NCI-H2081 (cell line): ENCODE measurements around the gene INPP4B.
A peak's percentile ranks its signal among the peaks of the same experiment; 100 is the strongest.

ENCODE experiments used
- DNase-seq, 2 experiments: peaks; one replicate each; lab custom pipeline; 2025; lab: John Stamatoyannopoulos, UW

The INPP4B gene

DNA sequence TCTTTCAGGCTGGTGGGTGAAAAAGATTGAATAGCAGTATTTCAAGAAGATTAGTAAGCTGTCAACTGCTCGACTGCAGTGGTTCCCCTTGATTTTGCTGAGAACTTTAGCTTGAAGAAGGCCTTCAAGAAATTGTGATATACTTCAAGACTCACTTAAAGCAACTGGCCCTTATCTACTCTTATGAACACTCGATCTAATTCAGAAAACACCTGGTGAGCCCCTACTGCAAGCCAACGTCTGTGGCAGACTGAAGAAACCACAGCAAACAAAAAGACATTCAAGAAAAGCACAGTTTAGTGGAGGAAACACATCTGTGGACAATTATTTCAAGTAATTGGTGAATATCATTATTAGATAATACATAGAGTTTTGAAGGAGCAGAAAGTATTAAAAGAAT, 119.0 kb downstream of the INPP4B start:
- no peak for DNase-seq

GRCh38 chr4:142725886-142726285, 120.2 kb downstream of the INPP4B start:
- DNase-seq, result no peak

GRCh38 chr4:142721187-142721586, 124.9 kb downstream of the INPP4B start:
- DNase-seq, result no peak

GRCh38 chr4:142719854-142720541, 126.1 kb downstream of the INPP4B start:
- peak; percentile 11 to 27 for DNase-seq

DNA sequence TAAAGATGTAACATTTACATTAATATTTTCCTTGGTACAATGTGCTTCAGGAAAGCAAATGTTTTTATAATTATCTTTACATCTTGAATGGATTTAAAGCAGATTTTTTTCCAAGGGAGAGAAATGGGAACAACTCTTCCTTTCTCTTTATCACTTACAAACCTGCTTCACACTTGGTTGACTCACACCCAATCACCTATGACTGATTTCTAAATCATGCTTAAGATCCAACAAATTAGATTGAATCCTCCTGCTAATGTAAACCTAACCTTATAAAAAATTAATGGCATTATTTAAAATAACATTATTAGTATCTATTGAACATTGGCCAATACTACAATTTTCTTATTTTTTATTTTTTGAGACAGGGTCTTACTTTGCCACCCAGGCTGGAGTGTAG, 127.1 kb downstream of the INPP4B start:
- DNase-seq, result no peak

DNA sequence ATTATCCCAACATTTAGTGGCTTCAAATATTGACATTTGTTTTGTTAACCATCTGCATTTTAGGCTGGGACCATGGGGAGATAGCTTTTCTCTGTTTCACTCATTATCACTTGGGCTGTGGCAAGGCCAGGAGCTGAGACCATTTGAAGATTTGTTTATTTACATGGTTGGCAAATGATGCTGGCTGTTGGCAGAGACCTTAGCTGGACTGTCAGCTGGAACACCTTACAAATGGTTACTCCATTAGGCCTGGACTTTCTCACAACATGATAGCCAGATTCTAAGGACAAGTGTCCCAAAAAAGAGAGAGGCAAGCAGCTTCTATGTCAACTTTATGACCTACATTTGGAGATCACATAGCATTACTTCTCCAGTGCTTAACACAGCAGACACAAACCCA, 130.4 kb downstream of the INPP4B start:
- DNase-seq, result peak in 1 of 2 experiments; percentile 1

- no peak for DNase-seq
Measured at GRCh38 chr4:142713282-142714030, 132.6 kb downstream of the INPP4B start.

DNA sequence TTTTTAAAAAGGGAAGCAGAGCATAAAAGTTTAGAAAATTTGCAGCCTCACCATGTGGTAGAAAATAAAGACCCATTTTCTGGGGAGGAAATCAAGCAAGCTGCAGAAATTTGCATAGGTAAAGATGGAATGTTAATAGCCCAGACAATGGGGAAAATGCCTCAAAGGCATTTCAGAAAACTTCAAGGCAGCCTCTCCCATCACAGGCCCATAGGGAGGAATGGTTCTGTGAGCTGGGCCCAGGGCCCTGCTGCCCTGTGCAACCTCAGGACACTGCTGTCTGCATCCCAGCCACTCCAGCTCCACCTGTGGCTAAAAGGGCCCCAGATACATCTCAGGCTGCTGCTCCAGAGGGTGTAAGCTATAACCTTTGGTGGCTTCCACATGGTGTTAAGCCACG, 137.9 kb downstream of the INPP4B start:
- DNase-seq, result no peak

GRCh38 chr4:142707401-142707800, 138.7 kb downstream of the INPP4B start:
- DNase-seq, result no peak

DNA sequence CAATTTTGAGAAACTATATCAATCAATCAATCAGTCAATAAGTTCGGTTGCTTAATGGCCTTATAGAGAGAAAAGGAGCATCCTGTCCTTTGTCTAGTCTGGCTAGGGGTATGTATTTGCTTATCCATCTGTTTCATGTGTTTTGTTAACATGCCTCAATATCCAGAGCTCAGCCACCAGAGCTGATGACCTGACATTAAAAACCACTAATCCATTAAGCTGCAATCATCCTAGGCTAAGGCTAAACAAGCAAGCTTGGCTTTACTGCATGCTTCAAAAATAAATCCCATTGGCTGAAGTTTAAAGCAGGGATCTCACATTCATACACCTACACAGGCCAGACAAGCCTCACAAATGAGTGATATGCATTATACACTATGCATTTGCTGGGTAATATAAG, 139.7 kb downstream of the INPP4B start:
- DNase-seq, result no peak

GRCh38 chr4:142705820-142706219, 140.3 kb downstream of the INPP4B start:
- no peak for DNase-seq

GRCh38 chr4:142703694-142704309, 142.3 kb downstream of the INPP4B start:
- DNase-seq, result no peak

DNA sequence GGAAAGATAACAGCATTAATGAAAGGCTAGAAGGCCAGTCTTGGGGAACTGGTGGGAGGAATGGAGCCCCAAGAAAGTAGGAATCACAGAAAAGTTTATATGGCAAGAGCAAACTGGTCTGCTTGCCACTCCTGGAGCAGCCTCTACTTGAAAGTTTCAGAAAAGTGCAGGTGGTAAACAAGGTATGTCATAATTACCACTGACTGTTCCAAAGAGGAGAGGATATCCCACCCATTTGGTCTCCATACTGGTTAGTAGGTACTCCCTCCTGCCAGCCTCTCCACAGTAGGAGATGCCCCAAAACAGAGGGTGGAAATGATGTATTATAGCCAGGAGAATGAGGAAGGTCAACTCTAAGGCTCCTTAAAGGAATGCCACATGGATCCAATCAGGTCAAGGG, 145.1 kb downstream of the INPP4B start:
- no peak for DNase-seq

- no peak for DNase-seq
Measured at GRCh38 chr4:142700531-142700930, 145.6 kb downstream of the INPP4B start.

GRCh38 chr4:142698552-142698951, 147.5 kb downstream of the INPP4B start:
- DNase-seq, result no peak

DNA sequence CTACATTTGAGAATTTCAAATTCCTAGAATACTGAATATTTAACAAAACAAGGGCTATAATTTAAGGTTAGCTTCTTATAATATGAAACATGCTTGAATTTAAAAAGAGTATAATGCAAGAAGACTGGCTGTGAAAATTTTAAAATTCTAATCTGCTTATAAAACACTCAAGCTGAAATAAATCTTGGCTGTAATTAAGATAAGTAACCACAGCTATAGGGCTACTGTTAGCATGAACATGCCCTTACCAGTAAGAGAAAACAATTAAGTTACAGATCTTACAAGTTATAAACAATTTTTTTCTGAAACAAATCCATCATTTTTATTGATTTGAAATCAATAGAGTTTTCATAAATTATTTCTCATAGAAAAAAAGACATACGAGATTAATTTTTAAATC, 148.2 kb downstream of the INPP4B start:
- no peak for DNase-seq

GRCh38 chr4:142697320-142697719, 148.8 kb downstream of the INPP4B start:
- DNase-seq, result peak; percentile 12 to 68

- no peak for DNase-seq
Measured at GRCh38 chr4:142696334-142697122, 149.6 kb downstream of the INPP4B start.

DNA sequence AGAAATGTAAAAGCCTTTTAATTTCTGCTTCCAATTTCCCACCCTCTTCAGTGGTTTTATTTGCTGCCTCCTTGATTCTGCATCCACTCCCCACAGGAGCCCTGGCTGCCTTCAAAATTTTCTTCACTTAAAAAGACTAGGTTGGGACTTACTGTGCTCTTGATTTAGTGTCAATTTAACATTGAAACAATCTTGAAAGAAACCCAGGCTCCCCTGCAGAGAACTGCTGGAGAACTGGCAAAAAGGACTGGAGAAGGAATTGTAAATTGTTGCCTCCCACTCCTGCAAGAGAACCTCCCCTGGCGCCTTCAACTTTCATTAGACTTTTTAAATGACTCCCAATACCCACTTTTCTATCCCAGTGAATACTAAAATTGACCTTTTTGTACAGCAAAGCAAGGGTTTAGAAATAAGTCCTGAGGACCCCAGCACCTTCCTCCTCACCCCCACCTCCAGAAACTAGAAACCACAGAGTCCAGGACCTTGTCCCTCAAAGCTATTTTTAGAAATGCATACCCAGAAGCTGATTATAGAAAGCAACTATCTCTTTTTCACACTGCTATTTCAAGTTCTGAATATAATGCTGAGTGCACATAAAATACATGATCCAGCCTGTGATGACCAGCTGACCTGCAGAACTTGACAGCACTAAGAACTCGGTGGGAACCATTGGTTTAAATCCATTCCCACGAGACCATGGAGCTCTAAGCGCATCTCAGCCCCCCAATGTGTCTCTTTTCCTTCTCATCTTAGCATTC, 155.5 kb downstream of the INPP4B start:
- DNase-seq, result no peak

DNA sequence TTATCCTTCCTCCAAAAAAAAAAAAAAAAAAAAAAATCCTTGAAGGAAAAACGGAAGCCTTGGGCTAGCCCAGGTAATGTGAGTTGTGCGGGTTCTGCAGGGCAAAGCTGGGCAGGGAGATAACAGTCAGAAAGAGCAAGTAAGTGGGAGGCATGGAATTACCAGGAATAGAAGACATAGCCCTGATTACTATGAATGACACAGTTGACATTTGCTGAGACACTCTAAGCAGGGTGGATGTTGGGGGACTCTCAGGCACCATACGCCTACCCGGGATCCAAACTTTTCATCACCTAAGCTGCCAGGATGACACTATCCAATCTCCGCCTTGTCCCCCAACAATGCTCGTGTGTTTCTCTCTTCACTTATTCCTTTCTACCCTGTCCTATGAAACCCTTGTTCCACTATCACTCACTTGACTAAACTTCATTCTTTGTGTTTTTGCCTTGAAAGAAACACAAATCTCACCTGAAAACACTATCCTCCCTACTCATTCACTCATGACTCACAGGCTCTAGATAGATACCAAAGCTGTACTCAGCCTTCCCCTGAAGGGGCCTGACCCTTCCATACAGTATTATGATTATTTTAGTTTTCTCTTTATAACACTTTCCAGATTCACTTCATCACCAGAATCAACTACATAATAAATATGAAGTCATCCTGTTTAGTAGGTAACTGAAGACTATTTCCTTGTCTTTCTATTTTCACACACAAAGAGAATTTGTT, 158.4 kb downstream of the INPP4B start:
- no peak for DNase-seq

GRCh38 chr4:142686081-142686480, 160.0 kb downstream of the INPP4B start:
- DNase-seq, result no peak
